Activated T-helper 2 cell treated with anti-CD3 and anti-CD28 coated beads, Interferon-gamma antibody, Interleukin-2, Interleukin-4, amounts not matched to agents 10 μg/mL and 5 μg/mL and 100 μg/mL, durations not matched to agents 14 hours and 24 hours and 36 hours (primary cell): ENCODE data around the gene PGM2. TPM values are rescaled to one million over a fixed set of nuclear protein-coding genes. Genes with fewer than 3 reads are reported as not detected.
A peak's percentile ranks its signal among the peaks of the same experiment; 100 is the strongest.
"Not testable (repeated sequence)": the region's sequence is repeated elsewhere in the genome, so short reads cannot be mapped to it uniquely, and the experiment has no call there.

ENCODE experiments used
- DNase-seq: peaks from one replicate; pipeline ENCODE4 v3.0.0; 2021; ENCODE audit warnings: low spot score
- H3K27ac Mint-ChIP-seq: one replicate; pipeline ENCODE4 v1.8.0; 2021; ENCODE audit warnings: mixed read lengths
- H3K27me3 Mint-ChIP-seq: one replicate; pipeline ENCODE4 v1.8.0; 2021; ENCODE audit warnings: low read depth, mixed read lengths
- H3K36me3 Mint-ChIP-seq: one replicate; pipeline ENCODE4 v1.8.0; 2021; ENCODE audit warnings: low read depth, mixed read lengths
- H3K4me1 Mint-ChIP-seq: one replicate; pipeline ENCODE4 v1.8.0; 2021; ENCODE audit warnings: low read depth, mixed read lengths
- H3K4me3 Mint-ChIP-seq: one replicate; pipeline ENCODE4 v1.8.0; 2021; ENCODE audit warnings: low read depth, mild to moderate bottlenecking, moderate library complexity, mixed read lengths
- H3K9me3 Mint-ChIP-seq: one replicate; pipeline ENCODE4 v1.8.0; 2021; ENCODE audit warnings: mixed read lengths
- intact Hi-C: fragments of 100-400 bp; cut with micrococcal nuclease; formaldehyde crosslinking; loops from one replicate; pipeline ENCODE4 v1.15.1; 2023
- total RNA-seq: library from RNA; stranded (reverse); gene quantifications from 2 replicates; pipeline ENCODE4 v1.2.3, GENCODE V29; 2022

The PGM2 gene
- total RNA-seq, 1 donor from 2014 or later = 52.5 TPM

GRCh38 chr4:37825501-37825900 lies 985 bp upstream of the PGM2 start:
- DNase-seq, H3K9me3 Mint-ChIP-seq, H3K27me3 Mint-ChIP-seq: not testable (repeated sequence)
- peaks cover 40% of the 10 kb centered on the region for H3K4me1 Mint-ChIP-seq
- H3K36me3 Mint-ChIP-seq = peaks cover 24% of the 10 kb centered on the region
- peak overlapping the region; percentile 91 for H3K4me3 Mint-ChIP-seq
- H3K27ac Mint-ChIP-seq = peak overlapping the region; percentile 87
- intact Hi-C loops = loop anchor here (5.0 kb wide), 1 partner anchor 307 kb away; no protein-coding TSS in a partner anchor

- intact Hi-C loops = loop anchor here (1.0 to 5.0 kb wide), 4 partner anchors 66 to 306 kb away; partner anchors contain the start of gene RELL1
- no peak for DNase-seq
- Mint-ChIP-seq H3K9me3 (no peaks in the 10 kb centered on the region), H3K36me3 (peaks cover 28% of the 10 kb centered on the region), H3K27me3 (peaks cover 5% of the 10 kb centered on the region), H3K4me3 (peak overlapping the region; percentile 91), H3K27ac (peak overlapping the region; percentile 87), H3K4me1 (peaks cover 40% of the 10 kb centered on the region)
Measured at GRCh38 chr4:37825968-37826294, 555 bp upstream of the PGM2 start.

GRCh38 chr4:37827030-37827685 lies 672 bp downstream of the PGM2 start:
- peak; percentile 11 for DNase-seq
- Mint-ChIP-seq H3K4me1 (peaks cover 40% of the 10 kb centered on the region), H3K4me3 (peak overlapping the region; percentile 91), H3K27ac (peak overlapping the region; percentile 87), H3K27me3 (peaks cover 5% of the 10 kb centered on the region), H3K9me3 (no peaks in the 10 kb centered on the region), H3K36me3 (peaks cover 40% of the 10 kb centered on the region)
- intact Hi-C loops = loop anchor here (5.0 kb wide), 1 partner anchor 305 kb away; no protein-coding TSS in a partner anchor

- H3K27ac Mint-ChIP-seq = peak overlapping the region; percentile 87
- H3K4me3 Mint-ChIP-seq = peak overlapping the region; percentile 91
- DNase-seq = no peak
- H3K9me3 Mint-ChIP-seq = no peaks in the 10 kb centered on the region
- intact Hi-C loops = loop anchor here (5.0 kb wide), 1 partner anchor 304 kb away; no protein-coding TSS in a partner anchor
- peaks cover 47% of the 10 kb centered on the region for H3K36me3 Mint-ChIP-seq
- H3K4me1 Mint-ChIP-seq = peaks cover 39% of the 10 kb centered on the region
- peaks cover 5% of the 10 kb centered on the region for H3K27me3 Mint-ChIP-seq
Measured at GRCh38 chr4:37827802-37828321, 1.4 kb downstream of the PGM2 start.

GRCh38 chr4:37828843-37829242 lies 2.4 kb downstream of the PGM2 start:
- Mint-ChIP-seq H3K27me3 (peaks cover 5% of the 10 kb centered on the region), H3K4me1 (peaks cover 39% of the 10 kb centered on the region), H3K4me3 (peak overlapping the region; percentile 47), H3K36me3 (peaks cover 55% of the 10 kb centered on the region), H3K27ac (no peak overlapping the region), H3K9me3 (no peaks in the 10 kb centered on the region)
- no peak for DNase-seq
- intact Hi-C loops = loop anchor here (5.0 kb wide), 1 partner anchor 303 kb away; no protein-coding TSS in a partner anchor

GRCh38 chr4:37830640-37831039 lies 4.2 kb downstream of the PGM2 start:
- peaks cover 70% of the 10 kb centered on the region for H3K36me3 Mint-ChIP-seq
- no peaks in the 10 kb centered on the region for H3K27me3 Mint-ChIP-seq
- H3K4me1 Mint-ChIP-seq = peaks cover 36% of the 10 kb centered on the region
- no peak overlapping the region for H3K4me3 Mint-ChIP-seq
- H3K27ac Mint-ChIP-seq = no peak overlapping the region
- no peaks in the 10 kb centered on the region for H3K9me3 Mint-ChIP-seq
- DNase-seq = no peak
- intact Hi-C loops = no loop called here

- H3K36me3 Mint-ChIP-seq = peaks cover 82% of the 10 kb centered on the region
- no peaks in the 10 kb centered on the region for H3K27me3 Mint-ChIP-seq
- H3K4me3 Mint-ChIP-seq = no peak overlapping the region
- intact Hi-C loops = no loop called here
- H3K9me3 Mint-ChIP-seq = no peaks in the 10 kb centered on the region
- no peak overlapping the region for H3K27ac Mint-ChIP-seq
- no peak for DNase-seq
- H3K4me1 Mint-ChIP-seq = peaks cover 32% of the 10 kb centered on the region
Measured at GRCh38 chr4:37835031-37835430, 8.5 kb downstream of the PGM2 start.

GRCh38 chr4:37835806-37836205 lies 9.3 kb downstream of the PGM2 start:
- no peak for DNase-seq
- H3K9me3 Mint-ChIP-seq = no peaks in the 10 kb centered on the region
- intact Hi-C loops = no loop called here
- no peak overlapping the region for H3K4me3 Mint-ChIP-seq
- H3K27ac Mint-ChIP-seq = no peak overlapping the region
- no peaks in the 10 kb centered on the region for H3K27me3 Mint-ChIP-seq
- H3K36me3 Mint-ChIP-seq = peaks cover 79% of the 10 kb centered on the region
- peaks cover 28% of the 10 kb centered on the region for H3K4me1 Mint-ChIP-seq

- DNase-seq = no peak
- no peaks in the 10 kb centered on the region for H3K9me3 Mint-ChIP-seq
- peaks cover 77% of the 10 kb centered on the region for H3K36me3 Mint-ChIP-seq
- no peak overlapping the region for H3K27ac Mint-ChIP-seq
- intact Hi-C loops = no loop called here
- H3K27me3 Mint-ChIP-seq = no peaks in the 10 kb centered on the region
- peaks cover 28% of the 10 kb centered on the region for H3K4me1 Mint-ChIP-seq
- no peak overlapping the region for H3K4me3 Mint-ChIP-seq
Measured at GRCh38 chr4:37836274-37836673, 9.8 kb downstream of the PGM2 start.

GRCh38 chr4:37836838-37837440 lies 10.5 kb downstream of the PGM2 start:
- H3K36me3 Mint-ChIP-seq = peaks cover 76% of the 10 kb centered on the region
- intact Hi-C loops = no loop called here

GRCh38 chr4:37837446-37837845 lies 11.0 kb downstream of the PGM2 start:
- H3K27me3 Mint-ChIP-seq = no peaks in the 10 kb centered on the region
- H3K27ac Mint-ChIP-seq = peak overlapping the region; percentile 9
- H3K36me3 Mint-ChIP-seq = peaks cover 73% of the 10 kb centered on the region
- intact Hi-C loops = no loop called here
- no peak for DNase-seq
- H3K4me1 Mint-ChIP-seq = peaks cover 25% of the 10 kb centered on the region
- H3K4me3 Mint-ChIP-seq = no peak overlapping the region
- no peaks in the 10 kb centered on the region for H3K9me3 Mint-ChIP-seq

More at GRCh38 chr4:37836838-37837440, 10.5 kb downstream of the PGM2 start:
- Mint-ChIP-seq H3K27ac (peak overlapping the region; percentile 28), H3K4me1 (peaks cover 25% of the 10 kb centered on the region), H3K9me3 (no peaks in the 10 kb centered on the region), H3K27me3 (no peaks in the 10 kb centered on the region), H3K4me3 (no peak overlapping the region)
- DNase-seq = no peak

GRCh38 chr4:37839426-37839825 lies 12.9 kb downstream of the PGM2 start:
- Mint-ChIP-seq H3K4me3 (no peak overlapping the region), H3K27me3 (no peaks in the 10 kb centered on the region), H3K36me3 (peaks cover 63% of the 10 kb centered on the region), H3K4me1 (peaks cover 25% of the 10 kb centered on the region), H3K27ac (no peak overlapping the region), H3K9me3 (no peaks in the 10 kb centered on the region)
- intact Hi-C loops = no loop called here
- no peak for DNase-seq

- peaks cover 61% of the 10 kb centered on the region for H3K36me3 Mint-ChIP-seq
- H3K27ac Mint-ChIP-seq = no peak overlapping the region
- no peaks in the 10 kb centered on the region for H3K9me3 Mint-ChIP-seq
- intact Hi-C loops = no loop called here
- H3K4me3 Mint-ChIP-seq = no peak overlapping the region
- no peaks in the 10 kb centered on the region for H3K4me1 Mint-ChIP-seq
- no peak for DNase-seq
- no peaks in the 10 kb centered on the region for H3K27me3 Mint-ChIP-seq
Measured at GRCh38 chr4:37844204-37844603, 17.7 kb downstream of the PGM2 start.
